HG02571 (cell line): Measurements from ENCODE around the gene POLE4.

Experiments used
- ATAC-seq: cut with Tn5 transposase; IDR thresholded peaks from one replicate; pipeline ENCODE4 v1.9.1; 2021; ENCODE audit warnings: mild to moderate bottlenecking, moderate library complexity; ENCODE audit not compliant: unreplicated experiment

The POLE4 gene

DNA sequence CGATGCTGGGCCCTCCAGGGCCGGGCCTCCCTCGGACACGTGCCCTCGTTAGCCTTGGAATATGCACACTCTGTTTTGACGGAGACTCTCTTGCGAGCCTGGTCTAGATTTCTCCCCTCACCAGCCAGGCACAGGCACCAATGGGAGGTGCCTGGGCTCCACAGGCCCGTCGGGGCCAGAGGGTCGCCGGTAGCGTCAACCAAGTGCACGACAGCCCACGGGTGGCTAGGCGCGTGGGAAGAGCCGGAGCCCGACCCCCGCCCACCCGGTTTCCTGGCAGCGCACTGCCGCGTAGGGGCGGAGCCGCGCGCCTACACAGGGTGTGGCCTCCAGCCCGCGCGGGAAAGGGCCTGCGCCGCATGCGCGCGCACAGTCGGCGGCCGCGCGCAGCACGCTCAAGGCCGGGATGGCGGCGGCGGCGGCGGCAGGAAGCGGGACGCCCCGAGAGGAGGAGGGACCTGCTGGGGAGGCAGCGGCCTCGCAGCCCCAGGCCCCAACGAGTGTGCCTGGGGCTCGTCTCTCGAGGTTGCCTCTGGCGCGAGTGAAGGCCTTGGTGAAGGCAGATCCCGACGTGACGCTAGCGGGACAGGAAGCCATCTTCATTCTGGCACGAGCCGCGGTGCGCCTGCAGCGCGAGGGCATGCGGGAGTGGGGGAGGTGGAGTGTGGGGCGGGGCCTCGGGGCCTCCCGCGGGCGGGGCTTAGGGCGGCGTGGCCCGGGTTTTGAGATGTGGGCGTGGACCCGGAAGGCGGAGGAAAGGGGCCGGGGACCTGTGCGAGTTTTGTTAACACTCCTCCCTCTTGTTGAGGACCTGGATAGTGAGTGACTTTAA lies at the start of gene POLE4:
Gene POLE4 (plus strand): TSS at position 370 of the 832 bp plus-strand sequence. CDS start 37 bp downstream, at position 407.
- ATAC-seq, result peak; percentile 91

- no peak for ATAC-seq
These were observed 49.5 kb upstream of the POLE4 start for GRCh38 chr2:74908748-74909444.

DNA sequence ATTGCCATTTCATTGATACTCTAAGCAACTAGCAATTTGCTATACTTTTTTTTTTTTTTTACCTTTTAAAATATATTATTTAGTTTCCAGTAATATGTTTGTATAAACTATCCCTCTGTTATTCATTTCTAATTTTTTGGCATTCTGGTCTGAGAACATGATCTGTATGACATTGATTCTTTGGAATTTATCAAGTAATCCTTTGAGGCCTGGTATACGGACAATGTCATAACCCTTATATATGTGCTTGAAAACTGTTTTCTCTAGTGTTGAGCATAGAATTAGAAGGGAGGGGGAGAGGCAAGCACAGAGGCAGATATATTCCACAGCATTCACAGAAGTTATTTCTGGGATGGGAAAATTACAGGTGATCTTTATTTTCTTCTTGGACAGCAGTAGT lies 48.2 kb upstream of the POLE4 start:
- ATAC-seq, result no peak

GRCh38 chr2:74911061-74911460 lies 47.4 kb upstream of the POLE4 start:
- no peak for ATAC-seq

- no peak for ATAC-seq
These were observed 42.7 kb upstream of the POLE4 start for GRCh38 chr2:74915743-74916142.

GRCh38 chr2:74916394-74916793 lies 42.0 kb upstream of the POLE4 start:
- ATAC-seq, result no peak

GRCh38 chr2:74917702-74918619 lies 40.5 kb upstream of the POLE4 start:
- no peak for ATAC-seq

DNA sequence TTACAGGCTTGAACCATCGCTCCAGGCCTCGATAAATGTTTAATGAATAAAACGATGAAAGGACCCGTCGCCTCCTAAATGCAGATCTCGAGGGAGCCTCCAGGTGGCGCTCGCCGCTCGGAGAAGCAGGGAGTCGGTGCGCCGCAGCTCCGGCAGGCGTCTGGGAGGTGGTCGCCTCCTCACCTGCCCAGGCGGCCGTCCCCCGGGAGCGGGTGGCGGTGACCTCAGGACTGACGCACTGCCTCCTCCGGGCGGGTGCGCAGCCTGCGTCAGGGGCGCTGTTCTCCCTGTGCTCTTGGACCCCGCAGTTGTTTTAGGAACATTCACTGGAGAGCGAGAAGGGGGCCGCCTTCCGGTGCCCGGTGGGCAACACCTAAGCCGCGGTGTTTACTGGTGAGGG lies 38.6 kb upstream of the POLE4 start:
- no peak for ATAC-seq

GRCh38 chr2:74921236-74921736 lies 37.2 kb upstream of the POLE4 start:
- no peak for ATAC-seq

DNA sequence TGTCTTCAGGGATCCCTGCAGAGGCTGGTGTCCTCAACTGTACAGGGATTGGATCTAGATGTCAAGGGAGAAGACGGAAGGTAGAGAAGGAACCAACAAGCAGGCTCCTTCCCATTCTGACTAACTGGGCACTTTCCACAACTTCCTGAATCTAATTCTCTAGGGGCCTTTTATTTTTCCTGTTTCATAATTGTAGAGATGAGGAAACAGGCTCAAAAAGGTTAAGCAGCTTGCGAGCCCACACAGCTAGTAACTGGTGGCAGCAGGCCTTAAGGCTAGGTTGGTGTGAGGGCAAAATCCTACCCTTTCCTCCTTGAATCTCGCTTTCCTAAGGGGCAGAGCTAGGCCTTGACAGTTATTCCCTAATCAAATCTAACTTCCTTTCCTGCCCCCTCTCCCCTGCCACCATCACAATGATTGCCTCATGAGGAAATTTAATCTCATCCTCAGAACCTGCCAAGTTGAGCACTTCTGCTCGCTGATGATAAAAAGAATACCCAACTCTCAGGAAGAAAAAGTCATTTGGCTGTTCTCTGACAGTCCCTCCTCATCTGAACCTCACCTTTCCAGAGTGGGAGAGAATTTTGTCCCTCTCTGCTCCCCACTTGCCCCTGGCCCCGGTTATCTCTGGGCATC lies 35.7 kb upstream of the POLE4 start:
- no peak for ATAC-seq

- no peak for ATAC-seq
These were observed 33.8 kb upstream of the POLE4 start for GRCh38 chr2:74924463-74925265.

DNA sequence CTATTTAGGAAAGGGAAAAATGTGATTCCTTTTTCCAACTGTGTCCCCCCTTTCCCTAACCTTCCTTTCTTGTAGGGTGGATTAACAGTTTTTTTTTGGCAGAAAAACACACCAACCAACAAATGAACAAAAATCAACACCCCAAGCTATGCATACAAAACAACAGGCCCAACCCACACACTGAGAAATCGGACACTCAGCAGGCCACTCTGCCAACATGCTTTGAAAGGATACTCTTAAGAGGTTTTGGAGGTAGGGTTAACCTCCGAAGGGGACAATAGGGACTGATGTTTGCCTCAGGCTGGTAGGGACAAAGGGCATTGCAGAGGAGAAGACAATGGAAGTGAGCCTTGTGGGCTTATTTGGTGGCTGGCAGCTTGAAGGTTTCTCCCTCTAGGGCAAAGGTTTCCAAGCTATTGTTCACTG lies 33.1 kb upstream of the POLE4 start:
- no peak for ATAC-seq

GRCh38 chr2:74927621-74928020 lies 30.8 kb upstream of the POLE4 start:
- ATAC-seq, result no peak

- ATAC-seq, result no peak
These were observed 27.5 kb upstream of the POLE4 start for GRCh38 chr2:74930811-74931486.

DNA sequence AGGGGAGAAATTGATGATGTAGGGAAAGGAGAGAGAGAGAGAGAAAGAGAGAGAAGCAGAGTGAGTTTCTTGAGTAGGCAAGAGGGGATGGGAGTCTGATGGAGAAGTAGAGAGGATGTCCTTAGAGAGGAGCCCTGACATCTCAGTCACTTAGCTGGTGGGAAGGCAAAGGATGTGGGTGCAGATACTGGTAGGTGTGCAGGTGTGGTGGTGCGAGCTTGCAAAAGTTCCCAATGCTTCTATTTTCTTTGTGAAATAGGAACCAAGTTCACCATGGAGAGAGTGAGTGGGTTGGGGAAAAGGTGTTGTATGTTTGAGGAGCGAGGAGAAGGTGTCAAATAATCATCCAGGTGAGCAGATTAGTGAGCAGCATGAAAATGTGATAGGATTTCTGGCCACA lies 26.5 kb upstream of the POLE4 start:
- no peak for ATAC-seq

DNA sequence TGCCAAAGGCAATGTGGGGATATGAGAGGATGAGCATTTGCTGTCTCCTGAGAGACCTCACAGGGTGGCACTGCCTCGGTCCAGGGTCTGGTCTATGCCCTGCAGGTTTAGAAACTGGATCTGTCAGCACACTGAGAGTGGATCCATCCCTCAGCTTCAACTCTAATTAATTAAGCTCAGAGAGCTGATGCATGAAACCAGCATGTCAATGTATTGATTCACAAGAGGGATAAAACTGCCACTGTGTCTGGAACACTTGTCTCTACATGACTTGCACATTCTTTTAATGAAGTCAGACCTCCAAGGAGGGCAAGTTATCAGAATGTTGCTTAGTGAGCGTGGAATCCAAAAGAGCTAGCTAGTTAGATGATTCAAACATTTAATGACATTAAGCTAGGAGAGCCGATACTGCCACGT lies 22.5 kb upstream of the POLE4 start:
- no peak for ATAC-seq

DNA sequence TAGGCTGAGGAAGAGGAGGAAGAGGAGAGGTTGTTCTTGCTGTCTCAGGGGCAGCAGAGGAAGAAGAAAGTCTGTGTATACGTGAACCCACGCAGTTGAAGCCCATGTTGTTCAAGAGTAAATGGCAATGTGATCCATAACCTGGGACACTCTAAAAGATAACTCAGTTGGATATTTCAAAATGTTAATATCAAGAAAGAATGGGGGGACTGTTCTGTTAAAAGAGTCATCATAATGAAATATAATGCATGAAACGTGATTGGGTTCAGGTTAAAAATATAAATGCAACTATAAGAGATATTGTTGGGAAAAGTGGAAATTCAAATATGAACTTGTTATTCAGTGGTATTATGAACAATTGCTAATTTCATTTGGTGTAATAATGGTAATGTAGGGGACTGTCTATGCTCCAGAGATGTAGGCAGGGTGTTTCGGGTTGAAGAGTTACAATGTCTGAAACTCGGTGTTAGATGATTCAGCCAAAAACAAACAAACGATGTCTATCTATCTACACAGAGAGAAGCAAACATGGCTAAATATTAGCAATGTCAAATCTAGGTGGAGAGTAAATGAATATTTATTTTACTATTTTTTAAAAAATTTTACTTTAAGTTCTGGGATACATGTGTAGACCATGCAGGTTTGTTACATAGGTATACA lies 21.1 kb upstream of the POLE4 start:
- no peak for ATAC-seq

DNA sequence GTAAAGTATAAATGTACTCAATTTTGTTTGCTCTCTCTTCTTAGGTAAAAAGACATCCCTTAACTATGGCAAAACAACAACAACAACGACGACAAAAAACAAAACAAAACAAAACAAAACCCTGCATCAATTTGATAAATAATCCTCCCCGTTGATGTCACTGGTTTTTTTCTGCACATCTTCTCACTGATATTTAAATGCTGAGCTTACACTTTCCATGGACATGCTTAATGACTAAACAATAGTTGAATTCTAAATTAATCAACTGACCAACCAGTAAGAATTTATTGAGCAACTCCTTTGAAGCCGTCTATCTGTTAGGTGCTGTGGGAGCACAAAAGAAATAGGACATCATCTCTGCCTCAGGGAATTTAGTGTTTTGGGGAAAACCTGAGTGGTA lies 20.2 kb upstream of the POLE4 start:
- ATAC-seq, result no peak
